Measurements from ENCODE around the gene PUM1. TPM values are rescaled to one million over a fixed set of nuclear protein-coding genes. Genes with fewer than 3 reads are reported as not detected.
"Not testable (repeated sequence)": the region's sequence is repeated elsewhere in the genome, so short reads cannot be mapped to it uniquely, and the experiment has no call there.

Gene PUM1
- total RNA-seq, 1 experiment from 2014 or later = 110 TPM

- no peaks in the 10 kb centered on the region for H3K9me3 Mint-ChIP-seq (ENCODE audit: unreplicated experiment)
- no peak overlapping the region for H3K4me3 Mint-ChIP-seq (ENCODE audit: unreplicated experiment)
- no peaks in the 10 kb centered on the region for H3K36me3 Mint-ChIP-seq (ENCODE audit: insufficient read depth, unreplicated experiment)
- TF ChIP-seq, protein P1, sequence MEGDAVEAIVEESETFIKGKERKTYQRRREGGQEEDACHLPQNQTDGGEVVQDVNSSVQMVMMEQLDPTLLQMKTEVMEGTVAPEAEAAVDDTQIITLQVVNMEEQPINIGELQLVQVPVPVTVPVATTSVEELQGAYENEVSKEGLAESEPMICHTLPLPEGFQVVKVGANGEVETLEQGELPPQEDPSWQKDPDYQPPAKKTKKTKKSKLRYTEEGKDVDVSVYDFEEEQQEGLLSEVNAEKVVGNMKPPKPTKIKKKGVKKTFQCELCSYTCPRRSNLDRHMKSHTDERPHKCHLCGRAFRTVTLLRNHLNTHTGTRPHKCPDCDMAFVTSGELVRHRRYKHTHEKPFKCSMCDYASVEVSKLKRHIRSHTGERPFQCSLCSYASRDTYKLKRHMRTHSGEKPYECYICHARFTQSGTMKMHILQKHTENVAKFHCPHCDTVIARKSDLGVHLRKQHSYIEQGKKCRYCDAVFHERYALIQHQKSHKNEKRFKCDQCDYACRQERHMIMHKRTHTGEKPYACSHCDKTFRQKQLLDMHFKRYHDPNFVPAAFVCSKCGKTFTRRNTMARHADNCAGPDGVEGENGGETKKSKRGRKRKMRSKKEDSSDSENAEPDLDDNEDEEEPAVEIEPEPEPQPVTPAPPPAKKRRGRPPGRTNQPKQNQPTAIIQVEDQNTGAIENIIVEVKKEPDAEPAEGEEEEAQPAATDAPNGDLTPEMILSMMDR (IDR thresholded peaks at IDR 0.05; ENCODE audit: unreplicated experiment) = no peak
- POLR2A ChIA-PET = no interaction called here
- H3K27ac Mint-ChIP-seq (ENCODE audit: low read depth, unreplicated experiment) = peak overlapping the region; percentile 47
- peak; percentile 65 for DNase-seq (ENCODE audit: unreplicated experiment)
- H3K27me3 Mint-ChIP-seq (ENCODE audit: insufficient read depth, unreplicated experiment) = no peaks in the 10 kb centered on the region
- no TSS peak for BruUV-seq (replicated peaks)
- CTCF ChIA-PET = interaction anchor here (0.6 to 0.7 kb wide), 2 partner anchors 367 to 446 kb away, joined by 3 read pairs; no protein-coding TSS in a partner anchor
- intact Hi-C loops (cut with micrococcal nuclease) = no loop called here
- H3K4me1 Mint-ChIP-seq (ENCODE audit: insufficient read depth, unreplicated experiment) = peaks cover 11% of the 10 kb centered on the region
These were observed 35.6 kb upstream of the PUM1 start for GRCh38 chr1:31101147-31101502.

GRCh38 chr1:31099293-31100032 is 33.9 kb upstream of the PUM1 start:
- no peak overlapping the region for H3K27ac Mint-ChIP-seq (ENCODE audit: low read depth, unreplicated experiment)
- TF ChIP-seq, protein P1 (IDR thresholded peaks at IDR 0.05; ENCODE audit: unreplicated experiment) = no peak
- no TSS peak for BruUV-seq (replicated peaks)
- CTCF ChIA-PET = interaction anchor here (0.6 kb wide), 2 partner anchors 14 to 96 kb away, joined by 3 read pairs; no protein-coding TSS in a partner anchor
- no peaks in the 10 kb centered on the region for H3K36me3 Mint-ChIP-seq (ENCODE audit: insufficient read depth, unreplicated experiment)
- DNase-seq (ENCODE audit: unreplicated experiment) = no peak
- POLR2A ChIA-PET = no interaction called here
- intact Hi-C loops (cut with micrococcal nuclease) = no loop called here
- H3K27me3 Mint-ChIP-seq (ENCODE audit: insufficient read depth, unreplicated experiment) = no peaks in the 10 kb centered on the region
- H3K4me3 Mint-ChIP-seq (ENCODE audit: unreplicated experiment) = no peak overlapping the region
- H3K4me1 Mint-ChIP-seq (ENCODE audit: insufficient read depth, unreplicated experiment) = peaks cover 11% of the 10 kb centered on the region
- no peaks in the 10 kb centered on the region for H3K9me3 Mint-ChIP-seq (ENCODE audit: unreplicated experiment)

GRCh38 chr1:31095985-31096384 is 30.5 kb upstream of the PUM1 start:
- no peaks in the 10 kb centered on the region for H3K27me3 Mint-ChIP-seq (ENCODE audit: insufficient read depth, unreplicated experiment)
- no TSS peak for BruUV-seq (replicated peaks)
- H3K9me3 Mint-ChIP-seq (ENCODE audit: unreplicated experiment) = no peaks in the 10 kb centered on the region
- DNase-seq (ENCODE audit: unreplicated experiment) = no peak
- H3K27ac Mint-ChIP-seq (ENCODE audit: low read depth, unreplicated experiment) = no peak overlapping the region
- no peak overlapping the region for H3K4me3 Mint-ChIP-seq (ENCODE audit: unreplicated experiment)
- intact Hi-C loops (cut with micrococcal nuclease) = no loop called here
- peaks cover 3% of the 10 kb centered on the region for H3K4me1 Mint-ChIP-seq (ENCODE audit: insufficient read depth, unreplicated experiment)
- CTCF ChIA-PET = no interaction called here
- POLR2A ChIA-PET = no interaction called here
- TF ChIP-seq, protein P1 (IDR thresholded peaks at IDR 0.05; ENCODE audit: unreplicated experiment) = no peak
- H3K36me3 Mint-ChIP-seq (ENCODE audit: insufficient read depth, unreplicated experiment) = no peaks in the 10 kb centered on the region

DNA sequence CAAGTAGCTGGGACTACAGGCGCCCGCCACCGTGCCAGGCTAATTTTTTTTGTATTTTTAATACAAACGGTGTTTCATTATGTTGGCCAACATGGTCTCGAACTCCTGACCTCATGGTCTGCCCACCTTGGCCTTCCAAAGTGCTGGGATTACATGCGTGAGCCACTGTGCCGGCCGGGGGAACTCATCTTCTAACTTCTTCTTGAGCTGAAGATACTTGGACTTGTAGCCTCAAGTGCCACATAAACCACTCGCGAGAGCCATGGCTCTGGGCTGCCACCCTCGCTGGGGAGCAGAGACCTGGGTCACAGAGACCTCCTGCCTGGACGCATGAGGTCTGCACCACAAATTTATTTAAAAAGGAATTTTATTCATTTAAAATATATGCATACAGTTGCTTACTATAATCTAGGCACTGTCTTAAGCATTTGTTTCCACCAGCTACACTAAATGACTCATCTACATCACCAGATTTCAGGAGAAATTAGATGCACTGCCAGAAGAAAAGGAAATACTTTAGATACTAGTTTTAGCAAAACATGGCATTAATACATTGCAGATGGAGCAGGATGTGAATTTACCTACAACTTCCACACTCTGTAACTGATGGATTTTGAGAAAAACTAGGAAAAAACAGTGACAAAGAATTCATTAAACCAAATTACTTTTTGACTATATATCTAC is 29.9 kb upstream of the PUM1 start:
- TF ChIP-seq, protein P1 (IDR thresholded peaks at IDR 0.05; ENCODE audit: unreplicated experiment) = no peak
- H3K27ac Mint-ChIP-seq (ENCODE audit: low read depth, unreplicated experiment) = no peak overlapping the region
- BruUV-seq (replicated peaks) = no TSS peak
- no peaks in the 10 kb centered on the region for H3K27me3 Mint-ChIP-seq (ENCODE audit: insufficient read depth, unreplicated experiment)
- intact Hi-C loops (cut with micrococcal nuclease) = no loop called here
- DNase-seq (ENCODE audit: unreplicated experiment) = no peak
- POLR2A ChIA-PET = interaction anchor here (1.2 kb wide), 1 partner anchor 17 kb away, joined by 4 read pairs; no protein-coding TSS in a partner anchor
- no peaks in the 10 kb centered on the region for H3K9me3 Mint-ChIP-seq (ENCODE audit: unreplicated experiment)
- no peaks in the 10 kb centered on the region for H3K36me3 Mint-ChIP-seq (ENCODE audit: insufficient read depth, unreplicated experiment)
- CTCF ChIA-PET = interaction anchor here (0.8 kb wide), 1 partner anchor 540 kb away, joined by 3 read pairs; no protein-coding TSS in a partner anchor
- no peak overlapping the region for H3K4me3 Mint-ChIP-seq (ENCODE audit: unreplicated experiment)
- no peaks in the 10 kb centered on the region for H3K4me1 Mint-ChIP-seq (ENCODE audit: insufficient read depth, unreplicated experiment)

DNA sequence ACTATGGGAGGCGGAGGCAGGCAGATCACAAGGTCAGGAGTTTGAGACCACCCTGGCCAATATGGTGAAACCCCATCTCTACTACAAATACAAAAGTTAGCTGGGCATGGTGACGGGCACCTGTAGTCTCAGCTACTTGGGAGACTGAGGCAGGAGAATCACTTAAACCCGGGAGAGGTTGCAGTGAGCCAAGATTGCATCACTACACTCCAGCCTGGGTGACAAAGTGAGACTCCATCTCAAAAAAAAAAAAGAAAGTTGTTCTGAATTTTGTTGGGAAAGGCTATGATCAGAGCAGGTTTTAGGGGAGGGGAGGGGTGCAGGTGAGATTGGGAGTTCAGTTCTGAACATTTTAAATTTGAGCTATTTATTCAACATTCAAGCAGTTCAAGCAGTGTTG is 22.6 kb upstream of the PUM1 start:
- H3K36me3 Mint-ChIP-seq (ENCODE audit: insufficient read depth, unreplicated experiment); H3K4me1 Mint-ChIP-seq (ENCODE audit: insufficient read depth, unreplicated experiment); DNase-seq (ENCODE audit: unreplicated experiment); BruUV-seq (replicated peaks); H3K4me3 Mint-ChIP-seq (ENCODE audit: unreplicated experiment); POLR2A ChIA-PET; H3K27ac Mint-ChIP-seq (ENCODE audit: low read depth, unreplicated experiment); H3K27me3 Mint-ChIP-seq (ENCODE audit: insufficient read depth, unreplicated experiment); intact Hi-C loops (cut with micrococcal nuclease); H3K9me3 Mint-ChIP-seq (ENCODE audit: unreplicated experiment): not testable (repeated sequence)
- CTCF ChIA-PET = interaction anchor here (0.5 kb wide), 1 partner anchor 14 kb away, joined by 4 read pairs; no protein-coding TSS in a partner anchor

Measured in MCF 10A (cell line).